Thoracic aorta (tissue), 2 donors: Measurements from ENCODE around the gene ADAMTSL3. TPM values are rescaled to one million over a fixed set of nuclear protein-coding genes. Genes with fewer than 3 reads are reported as not detected.
A peak's percentile ranks its signal among the peaks of the same experiment; 100 is the strongest.

Source experiments
- ATAC-seq: fragments of 150-250 bp; one replicate; pipeline ENCODE4 v1.8.0; 2017; ENCODE audit warnings: low read depth; ENCODE audit not compliant: insufficient number of reproducible peaks, low FRiP score
- DNase-seq: peaks from one replicate; pipeline ENCODE4 v3.0.0-alpha.2; 2020; ENCODE audit warnings: low spot score
- H3K27ac ChIP-seq, 2 donors: fragments of 200-600 bp; sonication (generic); 1 replicate in 1 of 2; 2 replicates in 1 of 2; pipeline ENCODE4 v1.5.1; 2016; ENCODE audit warnings: mild to moderate bottlenecking in 2 of 2, moderate library complexity in 2 of 2
- H3K27me3 ChIP-seq: fragments of 200-600 bp; sonication (generic); replicated peaks from 2 replicates; pipeline ENCODE4 v1.6.0; 2016; ENCODE audit warnings: mild to moderate bottlenecking; ENCODE audit not compliant: insufficient read depth
- H3K36me3 ChIP-seq: fragments of 200-600 bp; sonication (generic); one replicate; pipeline ENCODE4 v1.5.1; 2016
- H3K4me1 ChIP-seq, 2 donors: fragments of 200-600 bp; sonication (generic); 1 replicate in 1 of 2; 2 replicates in 1 of 2; pipeline versions ENCODE4 v1.5.1 to v1.6.0; 2016; ENCODE audit warnings: low read depth in 2 of 2, mild to moderate bottlenecking in 1 of 2; ENCODE audit not compliant: control insufficient read depth in 1 of 2
- H3K4me3 ChIP-seq: fragments of 200-600 bp; sonication (generic); 2 replicates; pipeline ENCODE4 v1.5.1; 2016; ENCODE audit warnings: mild to moderate bottlenecking
- H3K9me3 ChIP-seq: fragments of 200-600 bp; sonication (generic); 2 replicates; pipeline ENCODE4 v1.5.1; 2016
- CTCF ChIP-seq: fragments of 200-600 bp; sonication (generic); IDR thresholded peaks from one replicate; pipeline ENCODE4 v1.5.1; 2019; ENCODE audit warnings: antibody characterized with exemption
- total RNA-seq, 2 donors: library from RNA; depleted of rRNA; stranded (reverse); fragments of >200 nt; gene quantifications; one replicate each; pipeline versions ENCODE4 v1.1.0 to v1.2.3, GENCODE V29; 2016

The ADAMTSL3 gene
- total RNA-seq, 2 donors from 2014 or later: 41.4 to 45.4 TPM

- Histone ChIP-seq H3K4me3 (no peak overlapping the region), H3K36me3 (no peaks in the 10 kb centered on the region), H3K27ac (peak overlapping the region in 1 of 2 donors; percentile 77), H3K4me1 (peaks cover 19 to 47% of the 10 kb centered on the region in 2 donors), H3K27me3 (no peaks in the 10 kb centered on the region), H3K9me3 (no peaks in the 10 kb centered on the region)
- TF ChIP-seq CTCF: no peak
- DNase-seq (no peak), ATAC-seq (no peak)
Measured at GRCh38 chr15:83993591-83993990, 339.7 kb downstream of the ADAMTSL3 start.

DNA sequence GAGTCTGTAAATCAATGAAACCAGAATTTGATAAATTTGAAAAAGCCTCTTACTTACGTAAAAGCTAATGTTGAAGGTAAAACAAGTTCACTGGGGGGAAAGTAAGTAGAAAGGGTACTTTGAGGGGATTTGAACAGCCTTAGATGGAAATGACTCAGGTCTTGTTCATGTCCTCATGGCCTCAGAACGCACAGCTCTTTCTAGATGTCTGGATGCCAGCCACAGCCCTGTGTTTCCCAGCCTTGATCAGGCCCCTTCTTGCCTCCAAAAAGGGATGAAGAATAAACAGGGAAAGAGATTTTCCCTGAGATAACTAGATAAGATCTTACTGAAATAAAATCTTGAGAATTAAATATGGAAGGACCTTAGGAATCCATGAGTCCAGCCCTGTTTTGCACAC lies 344.6 kb downstream of the ADAMTSL3 start:
- peaks cover 3% of the 10 kb centered on the region for H3K36me3 ChIP-seq
- no peaks in the 10 kb centered on the region for H3K9me3 ChIP-seq
- no peaks in the 10 kb centered on the region for H3K27me3 ChIP-seq
- no peak for ATAC-seq
- no peak overlapping the region for H3K4me3 ChIP-seq
- DNase-seq: no peak
- peaks cover 0 to 4% of the 10 kb centered on the region in 2 donors for H3K4me1 ChIP-seq
- TF ChIP-seq CTCF: no peak
- H3K27ac ChIP-seq: no peak overlapping the region

DNA sequence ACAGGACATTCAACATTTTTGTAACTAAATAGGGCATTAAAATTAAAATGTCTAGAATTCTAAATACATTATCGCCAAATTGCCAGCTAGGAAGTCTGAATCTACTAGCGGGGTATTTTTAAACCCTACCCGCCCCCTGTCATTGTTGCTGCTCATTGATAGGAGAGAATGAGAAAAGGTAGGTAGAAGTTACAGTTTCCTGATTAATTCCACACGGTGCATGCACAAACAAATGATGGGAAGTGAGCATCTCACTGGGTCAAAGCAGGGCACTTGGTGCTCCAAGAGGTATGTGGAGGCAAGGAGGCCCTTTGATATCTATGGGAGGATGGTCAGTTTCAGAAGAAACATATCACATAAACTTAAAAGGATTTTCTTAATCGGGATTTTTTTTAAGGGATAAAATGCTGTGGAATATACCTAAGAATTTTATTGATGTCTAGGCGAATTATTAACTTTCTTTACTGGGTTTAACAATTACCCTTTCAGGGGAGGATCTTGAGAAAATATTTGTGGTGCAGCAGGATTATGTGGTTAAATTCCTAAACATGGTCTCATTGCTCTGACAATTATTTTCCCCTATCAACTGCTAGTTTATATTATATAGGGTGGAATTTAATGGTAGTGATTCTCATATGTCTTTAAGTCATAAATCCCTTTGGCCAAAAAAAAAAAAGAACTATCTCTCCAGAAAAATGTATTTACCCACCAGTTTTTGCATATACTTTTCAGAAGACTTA lies 345.6 kb downstream of the ADAMTSL3 start:
- no peaks in the 10 kb centered on the region for H3K9me3 ChIP-seq
- peaks cover 3% of the 10 kb centered on the region for H3K36me3 ChIP-seq
- peaks cover 0 to 4% of the 10 kb centered on the region in 2 donors for H3K4me1 ChIP-seq
- ATAC-seq: no peak
- TF ChIP-seq CTCF: no peak
- no peaks in the 10 kb centered on the region for H3K27me3 ChIP-seq
- H3K4me3 ChIP-seq: no peak overlapping the region
- no peak overlapping the region for H3K27ac ChIP-seq
- DNase-seq: no peak

- H3K4me1 ChIP-seq: peaks cover 0 to 4% of the 10 kb centered on the region in 2 donors
Measured at GRCh38 chr15:84001037-84001436, 347.1 kb downstream of the ADAMTSL3 start.

GRCh38 chr15:84001655-84002054 lies 347.7 kb downstream of the ADAMTSL3 start:
- no peaks in the 10 kb centered on the region for H3K27me3 ChIP-seq
- TF ChIP-seq CTCF: no peak
- DNase-seq: no peak
- H3K27ac ChIP-seq: no peak overlapping the region
- H3K36me3 ChIP-seq: peaks cover 3% of the 10 kb centered on the region
- ATAC-seq: no peak
- peaks cover 0 to 4% of the 10 kb centered on the region in 2 donors for H3K4me1 ChIP-seq
- no peaks in the 10 kb centered on the region for H3K9me3 ChIP-seq
- H3K4me3 ChIP-seq: no peak overlapping the region

More at GRCh38 chr15:84001037-84001436, 347.1 kb downstream of the ADAMTSL3 start:
- H3K36me3 ChIP-seq: peaks cover 3% of the 10 kb centered on the region
- H3K27ac ChIP-seq: no peak overlapping the region
- no peak overlapping the region for H3K4me3 ChIP-seq
- TF ChIP-seq CTCF: no peak
- no peaks in the 10 kb centered on the region for H3K9me3 ChIP-seq
- ATAC-seq (no peak), DNase-seq (no peak)
- H3K27me3 ChIP-seq: no peaks in the 10 kb centered on the region
